ENCODE measurements around the gene VGF. TPM values are rescaled to one million over a fixed set of nuclear protein-coding genes. Genes with fewer than 3 reads are reported as not detected.

VGF gene
- total RNA-seq, 3 donors from 2014 or later = 0.38 to 0.84 (median 0.46) TPM

- no peak for TF ChIP-seq CTCF (IDR thresholded peaks at IDR 0.05)
- no peak overlapping the region for H3K4me3 ChIP-seq
- no peaks in the 10 kb centered on the region for H3K4me1 ChIP-seq (ENCODE audit: low read depth)
- no peaks in the 10 kb centered on the region for H3K9me3 ChIP-seq
- ATAC-seq = no peak
- no peaks in the 10 kb centered on the region for H3K36me3 ChIP-seq (ENCODE audit: low read depth)
- intact Hi-C loops (cut with DNase I, micrococcal nuclease) = no loop called here
- no peak for DNase-seq
Observed at GRCh38 chr7:101128040-101128834, 37.1 kb downstream of the VGF start.

GRCh38 chr7:101127460-101128039, 37.8 kb downstream of the VGF start:
- H3K4me1 ChIP-seq (ENCODE audit: low read depth) = no peaks in the 10 kb centered on the region
- H3K9me3 ChIP-seq = no peaks in the 10 kb centered on the region
- no peak for DNase-seq
- no peak for TF ChIP-seq CTCF (IDR thresholded peaks at IDR 0.05)
- no peak for ATAC-seq
- no peaks in the 10 kb centered on the region for H3K36me3 ChIP-seq (ENCODE audit: low read depth)
- intact Hi-C loops (cut with DNase I, micrococcal nuclease) = no loop called here
- H3K4me3 ChIP-seq = no peak overlapping the region

- DNase-seq = peak; percentile 62 to 82 (median 66)
- no peaks in the 10 kb centered on the region for H3K4me1 ChIP-seq (ENCODE audit: low read depth)
- H3K9me3 ChIP-seq = no peaks in the 10 kb centered on the region
- H3K36me3 ChIP-seq (ENCODE audit: low read depth) = no peaks in the 10 kb centered on the region
- no peak within 1 kb of the TSS for H3K4me3 ChIP-seq
- no peak for TF ChIP-seq CTCF (IDR thresholded peaks at IDR 0.05)
- intact Hi-C loops (cut with DNase I, micrococcal nuclease) = no loop called here
- ATAC-seq = peak; percentile 76
Observed at GRCh38 chr7:101126651-101127459, 38.5 kb downstream of the VGF start, which contains the start of gene SERPINE1. Gene SERPINE1 (plus strand): TSS chr7:101127104. CDS start chr7:101128394, 1,290 bp downstream.

- ATAC-seq (peak; percentile 19), DNase-seq (peak; percentile 42 to 61 (median 59))
Observed at GRCh38 chr7:101125989-101126650, 39.2 kb downstream of the VGF start.

More at GRCh38 chr7:101125989-101126650, 39.2 kb downstream of the VGF start:
- no peaks in the 10 kb centered on the region for H3K36me3 ChIP-seq (ENCODE audit: low read depth)
- H3K4me1 ChIP-seq (ENCODE audit: low read depth) = no peaks in the 10 kb centered on the region
- H3K9me3 ChIP-seq = no peaks in the 10 kb centered on the region
- TF ChIP-seq CTCF (IDR thresholded peaks at IDR 0.05) = no peak
- intact Hi-C loops (cut with DNase I, micrococcal nuclease) = no loop called here
- no peak overlapping the region for H3K4me3 ChIP-seq
